ENCODE measurements around the gene FBP2. TPM values are rescaled to one million over a fixed set of nuclear protein-coding genes. Genes with fewer than 3 reads are reported as not detected.

Gene FBP2
- not detected in 2 replicates for polyA plus RNA-seq

GRCh38 chr9:94593459-94594345, at the start of gene FBP2:
FBP2 (minus strand) TSS chr9:94593824; CDS start chr9:94593726, 98 bp downstream.

GRCh38 chr9:94639061-94639998, 45.7 kb upstream of the FBP2 start, which contains the start of gene FBP1:
FBP1 (minus strand) TSS chr9:94639518; CDS start chr9:94639310, 208 bp downstream.

GRCh38 chr9:94554439-94555331, 38.9 kb downstream of the FBP2 start, which contains the start of gene PCAT7:
PCAT7 (plus strand) TSS chr9:94555083.

Other genes starting within 250 kb of the FBP2 start
- gene PCAT7, start 38.7 kb downstream of the FBP2 start, polyA plus RNA-seq = 0.53 TPM in 1 of 2 replicates, not detected in the other
- 0.59 TPM in 1 of 2 replicates, not detected in the other for gene FBP1, start 45.7 kb upstream of the FBP2 start, polyA plus RNA-seq
- 1.1 and 13.3 TPM in 2 replicates for gene AOPEP, start 132.9 kb upstream of the FBP2 start, polyA plus RNA-seq

Measured in Purkinje cell (primary cell).